HG03460 (cell line): Measurements from ENCODE around the gene OGA.

Experiments used
- ATAC-seq: cut with Tn5 transposase; IDR thresholded peaks from one replicate; pipeline ENCODE4 v1.9.1; 2021; ENCODE audit not compliant: unreplicated experiment

OGA gene

DNA sequence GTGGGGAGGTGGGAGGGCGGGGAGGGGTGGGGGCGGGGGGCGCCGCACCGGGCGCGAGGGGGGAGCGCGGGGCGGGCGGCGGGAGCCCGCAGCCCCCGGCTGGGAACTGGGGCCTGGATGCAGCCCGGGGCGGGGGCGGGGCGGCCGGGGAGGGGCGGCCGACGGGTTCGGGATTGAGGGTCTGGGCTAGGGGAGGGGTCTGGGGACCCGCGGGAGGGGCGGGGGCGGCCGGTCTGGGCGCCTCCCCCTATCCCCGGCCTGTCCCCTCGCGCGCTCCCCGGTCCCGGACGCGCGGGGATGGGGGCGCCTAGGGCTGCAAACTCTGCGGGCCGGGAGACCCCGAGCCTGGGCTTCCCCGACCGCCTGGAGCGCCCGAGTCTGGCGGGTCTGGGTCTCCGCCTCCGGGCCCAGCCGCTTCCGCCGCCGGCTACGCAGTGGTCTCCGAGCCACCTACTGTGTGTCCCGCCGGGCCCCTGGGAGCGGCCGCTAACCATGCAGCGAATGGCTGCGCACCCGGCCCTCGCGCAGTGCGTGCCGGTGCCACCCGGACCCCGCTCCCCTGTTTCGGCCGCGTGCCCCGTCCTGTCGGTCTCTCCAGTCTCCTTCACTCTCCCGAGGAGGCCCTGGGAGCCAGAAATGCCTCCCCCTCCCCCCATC lies 42.0 kb downstream of the OGA start:
- ATAC-seq, result no peak

DNA sequence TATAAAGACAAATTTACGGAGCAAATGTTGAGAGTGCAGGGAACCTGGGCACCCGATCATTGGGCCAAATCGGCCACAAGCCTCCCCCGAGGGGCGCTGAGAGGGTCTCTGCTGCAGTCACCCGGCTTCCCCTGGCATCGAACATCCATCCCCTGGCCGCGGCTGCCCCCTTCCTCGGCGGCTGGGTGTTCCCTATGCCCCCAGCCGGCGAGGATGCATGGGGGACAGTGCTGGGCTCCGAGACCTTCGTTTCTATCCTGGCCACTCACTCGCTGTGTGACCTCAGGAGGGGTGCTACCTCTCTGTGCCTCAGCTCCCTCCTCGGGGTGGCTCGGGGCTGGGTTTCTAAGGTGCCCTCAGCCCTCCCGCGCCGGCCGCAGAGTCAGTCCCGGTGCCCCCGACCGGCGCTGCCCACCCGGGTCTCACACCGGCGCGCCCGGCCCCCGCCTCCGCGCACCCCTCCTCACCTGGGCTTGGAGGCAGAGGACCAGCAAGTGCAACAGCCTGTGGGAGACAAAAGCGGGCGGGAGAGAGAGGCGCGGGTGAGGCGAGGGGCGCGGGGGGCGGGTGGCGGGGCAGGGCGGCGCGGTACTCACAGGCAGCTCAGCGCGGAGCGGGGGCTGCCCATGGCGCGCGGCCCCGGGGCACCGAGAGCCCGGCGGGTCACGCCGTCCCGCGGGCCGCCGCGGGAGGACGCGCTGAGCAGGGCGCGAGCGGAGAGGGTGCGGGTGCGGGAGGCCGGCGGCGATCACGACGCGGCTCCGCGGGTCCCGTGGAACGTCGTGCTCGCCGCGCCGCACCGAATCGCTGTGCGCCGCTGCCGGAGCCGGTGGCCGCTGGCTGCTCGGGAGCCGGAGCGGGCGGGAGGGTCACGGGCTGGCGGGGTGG lies 42.7 kb downstream of the OGA start, which contains the start of gene FGF8:
Gene FGF8, minus strand, starts transcription at position 842 of the 888 bp plus-strand sequence. Its CDS starts 214 bp downstream, at position 628.
- ATAC-seq, result no peak

DNA sequence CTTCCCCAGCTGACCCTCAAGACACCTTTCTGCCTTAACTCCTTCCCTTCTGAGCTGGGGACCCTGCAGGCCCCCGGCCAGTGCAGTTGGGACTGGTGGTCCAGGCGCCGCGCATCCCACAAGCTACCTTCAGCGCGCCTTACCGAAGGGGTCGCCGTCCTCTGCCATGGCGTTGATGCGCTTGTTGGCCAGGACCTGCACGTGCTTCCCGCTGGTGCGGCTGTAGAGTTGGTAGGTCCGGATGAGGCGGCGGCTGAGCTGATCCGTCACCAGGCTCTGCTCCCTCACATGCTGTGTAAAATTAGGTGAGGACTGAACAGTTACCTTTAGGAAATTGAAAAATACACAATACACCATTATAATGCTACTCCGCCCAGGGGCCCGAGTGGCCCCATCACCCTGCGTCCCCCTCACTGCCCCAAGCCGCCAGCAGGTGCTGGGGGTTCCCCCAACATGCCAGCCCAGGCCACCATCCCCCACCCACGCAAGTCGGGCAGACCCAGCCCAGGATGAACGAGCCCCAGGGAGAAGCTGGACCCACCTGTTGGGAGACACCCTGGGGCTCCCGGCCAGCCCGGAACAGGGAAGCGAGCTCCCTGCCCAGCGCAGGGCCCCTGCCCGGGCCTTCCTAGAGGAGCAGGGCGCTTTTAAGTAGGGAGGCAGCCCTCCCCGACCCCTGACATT lies 43.5 kb downstream of the OGA start:
- ATAC-seq, result no peak

DNA sequence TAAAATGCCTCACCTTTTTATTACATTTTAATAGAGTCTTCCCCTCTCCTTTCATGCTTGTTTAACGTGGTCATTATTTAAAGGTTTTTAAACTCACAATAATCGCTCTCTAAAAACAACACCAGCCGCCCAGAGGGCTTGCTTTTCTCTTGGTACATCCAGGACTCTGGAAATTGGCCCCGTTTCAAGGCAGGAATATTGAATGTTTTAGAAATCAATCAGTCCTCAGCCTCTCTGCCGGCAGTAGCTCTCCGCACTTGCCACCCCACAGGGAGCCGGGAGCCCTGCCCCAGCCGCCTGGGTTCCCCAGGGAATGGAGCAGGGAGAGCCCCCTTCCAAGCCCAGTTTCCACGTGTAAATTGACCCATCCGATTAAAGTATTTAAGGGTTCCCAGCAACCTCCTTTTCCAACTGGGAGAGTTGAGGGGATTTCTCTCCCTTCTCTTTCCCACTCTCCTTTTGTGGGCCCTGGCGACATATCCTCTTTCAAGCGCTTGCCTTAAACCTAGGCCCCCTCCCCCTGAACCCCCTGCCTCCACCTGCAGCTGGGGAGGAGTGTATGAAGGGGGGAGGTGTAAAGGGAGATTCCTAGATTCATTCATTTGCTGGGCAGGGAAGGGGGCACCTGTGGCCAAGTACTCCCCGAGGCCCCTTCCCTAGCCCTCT lies 44.2 kb downstream of the OGA start:
- no peak for ATAC-seq

DNA sequence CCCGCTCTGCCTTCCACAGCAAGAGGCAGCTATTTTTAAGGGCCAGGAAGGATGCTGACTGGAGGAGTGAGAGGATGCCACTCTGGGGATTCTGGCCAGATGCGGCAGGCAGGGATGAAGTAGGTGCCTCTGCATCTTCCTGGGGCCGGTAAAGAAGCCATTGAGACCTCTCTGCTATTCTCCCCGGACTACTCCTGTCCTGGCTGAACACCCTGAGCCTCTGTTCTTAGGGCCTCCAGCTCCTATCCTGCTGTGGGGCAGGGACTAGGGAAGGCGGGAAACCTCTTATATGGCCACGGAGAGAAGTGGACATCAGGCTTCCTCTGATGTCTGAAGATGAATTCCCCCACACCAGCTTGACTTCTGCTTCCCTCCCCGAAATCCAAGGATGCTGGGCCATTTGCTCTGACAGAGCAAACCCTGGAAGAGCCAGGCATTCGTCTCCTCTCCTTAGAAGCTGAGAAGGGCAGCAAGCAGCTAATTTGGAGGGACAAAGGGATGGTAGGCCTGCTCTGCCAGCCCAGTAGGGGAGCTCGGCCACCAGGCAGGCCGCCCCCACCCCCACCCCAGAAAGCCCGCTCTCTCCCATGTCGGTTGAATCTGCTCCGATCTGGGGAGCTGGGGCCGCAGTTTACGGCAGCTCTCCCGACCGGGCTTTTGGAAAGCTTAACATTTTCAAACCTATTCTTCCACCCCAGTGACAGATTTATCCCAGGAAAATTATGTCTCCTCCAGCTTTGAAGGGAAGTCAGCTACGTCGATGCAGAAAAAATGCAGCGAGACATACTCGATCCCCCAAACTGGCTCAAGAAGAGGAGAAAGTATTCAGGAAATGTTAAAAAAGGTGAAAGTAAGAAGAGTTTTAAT lies 45.1 kb downstream of the OGA start:
- no peak for ATAC-seq

DNA sequence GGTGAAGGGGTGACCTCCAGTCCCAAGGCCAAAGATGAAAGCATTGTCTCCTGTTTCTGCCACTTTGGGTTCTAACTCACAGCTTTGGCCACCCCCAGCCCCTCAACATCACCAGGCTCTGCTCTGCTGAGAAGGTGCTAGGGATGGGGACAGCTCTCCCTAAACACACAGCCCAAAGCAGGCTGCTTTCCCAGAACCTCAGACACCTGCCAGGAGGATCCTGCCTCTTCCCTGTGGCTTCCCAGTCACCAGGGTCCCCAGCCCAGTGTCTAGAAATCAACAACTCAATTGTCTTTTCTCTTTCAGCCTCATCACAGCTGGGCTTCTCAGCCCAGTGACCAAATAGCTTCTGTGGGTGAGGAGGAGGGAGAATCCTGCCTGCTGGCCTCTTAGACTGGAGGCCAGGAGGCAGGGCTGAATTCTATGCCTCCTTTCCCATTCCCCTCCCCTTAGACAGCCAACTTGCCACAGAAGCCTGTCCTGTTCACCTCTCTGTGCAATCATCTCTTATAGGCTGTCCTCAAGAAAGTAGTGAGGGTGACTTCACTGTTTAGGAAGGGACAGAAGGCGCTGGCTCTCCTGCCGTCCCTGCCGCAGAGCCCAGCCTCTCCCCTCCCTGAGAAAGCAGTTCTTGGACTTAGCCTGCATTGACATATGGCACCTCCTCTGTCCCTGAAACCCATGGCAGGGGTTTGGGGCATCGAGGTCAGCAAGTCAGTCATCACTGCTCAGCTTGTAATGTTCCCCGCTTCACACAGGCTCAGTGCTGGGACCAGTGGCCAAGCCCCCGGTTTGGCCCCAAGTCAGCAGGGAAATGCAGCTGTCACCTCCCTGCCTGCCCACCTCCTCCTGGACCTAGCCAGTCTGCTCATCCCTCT lies 46.0 kb downstream of the OGA start:
- no peak for ATAC-seq

DNA sequence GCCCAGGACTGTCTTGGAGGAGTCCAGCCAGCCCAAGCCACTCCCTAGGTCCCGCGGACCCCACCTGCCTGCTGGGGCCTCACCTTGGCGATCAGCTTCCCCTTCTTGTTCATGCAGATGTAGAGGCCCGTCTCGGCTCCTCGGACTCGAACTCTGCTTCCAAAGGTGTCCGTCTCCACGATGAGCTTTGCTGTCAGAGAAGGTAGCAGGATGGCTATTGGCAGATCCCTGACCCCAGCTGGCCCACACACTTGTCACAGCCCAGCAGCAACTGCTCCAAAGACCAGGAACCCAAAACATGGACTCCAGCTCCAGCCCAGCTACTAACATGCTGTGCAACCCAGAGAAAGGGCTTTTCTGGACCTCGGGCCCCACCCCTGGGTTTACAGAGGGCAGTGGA lies 46.9 kb downstream of the OGA start:
- ATAC-seq, result no peak

GRCh38 chr10:101770331-101771215 lies 47.7 kb downstream of the OGA start:
- no peak for ATAC-seq

DNA sequence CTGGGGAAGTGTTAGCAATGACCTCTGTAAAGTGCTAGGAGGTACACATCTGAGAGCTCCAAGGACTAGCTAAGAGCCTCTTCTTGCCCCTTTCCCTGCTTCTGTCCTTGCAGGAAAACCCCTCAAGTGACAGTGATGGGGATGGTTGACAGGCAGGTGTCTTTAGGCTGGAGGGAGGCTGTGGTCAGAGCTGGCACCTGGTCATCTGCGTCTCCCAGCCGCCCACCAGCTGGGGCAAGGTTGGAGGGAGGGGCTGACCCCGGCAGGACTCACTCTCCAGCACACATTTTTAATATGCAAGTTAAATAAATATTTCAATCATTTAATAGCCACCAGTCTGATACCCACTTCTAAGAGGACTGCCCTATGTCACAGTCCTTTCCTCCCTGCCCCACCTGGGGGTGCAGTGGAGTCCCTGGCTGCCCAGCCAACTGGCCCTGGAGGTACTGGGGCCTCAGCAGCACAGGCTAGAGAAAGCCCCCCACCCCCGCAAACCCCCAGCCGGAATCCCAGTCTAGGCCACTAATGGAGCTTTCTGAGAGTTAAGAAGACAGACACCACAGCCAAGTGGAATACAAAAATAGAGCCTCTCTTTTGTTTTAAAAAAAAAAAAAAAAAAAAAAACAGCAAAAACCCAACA lies 48.6 kb downstream of the OGA start:
- no peak for ATAC-seq

- no peak for ATAC-seq
Observed at GRCh38 chr10:101768791-101769170, 49.5 kb downstream of the OGA start.

- ATAC-seq, result no peak
Observed at GRCh38 chr10:101767966-101768790, 50.1 kb downstream of the OGA start.

GRCh38 chr10:101767600-101767945 lies 50.7 kb downstream of the OGA start:
- no peak for ATAC-seq

DNA sequence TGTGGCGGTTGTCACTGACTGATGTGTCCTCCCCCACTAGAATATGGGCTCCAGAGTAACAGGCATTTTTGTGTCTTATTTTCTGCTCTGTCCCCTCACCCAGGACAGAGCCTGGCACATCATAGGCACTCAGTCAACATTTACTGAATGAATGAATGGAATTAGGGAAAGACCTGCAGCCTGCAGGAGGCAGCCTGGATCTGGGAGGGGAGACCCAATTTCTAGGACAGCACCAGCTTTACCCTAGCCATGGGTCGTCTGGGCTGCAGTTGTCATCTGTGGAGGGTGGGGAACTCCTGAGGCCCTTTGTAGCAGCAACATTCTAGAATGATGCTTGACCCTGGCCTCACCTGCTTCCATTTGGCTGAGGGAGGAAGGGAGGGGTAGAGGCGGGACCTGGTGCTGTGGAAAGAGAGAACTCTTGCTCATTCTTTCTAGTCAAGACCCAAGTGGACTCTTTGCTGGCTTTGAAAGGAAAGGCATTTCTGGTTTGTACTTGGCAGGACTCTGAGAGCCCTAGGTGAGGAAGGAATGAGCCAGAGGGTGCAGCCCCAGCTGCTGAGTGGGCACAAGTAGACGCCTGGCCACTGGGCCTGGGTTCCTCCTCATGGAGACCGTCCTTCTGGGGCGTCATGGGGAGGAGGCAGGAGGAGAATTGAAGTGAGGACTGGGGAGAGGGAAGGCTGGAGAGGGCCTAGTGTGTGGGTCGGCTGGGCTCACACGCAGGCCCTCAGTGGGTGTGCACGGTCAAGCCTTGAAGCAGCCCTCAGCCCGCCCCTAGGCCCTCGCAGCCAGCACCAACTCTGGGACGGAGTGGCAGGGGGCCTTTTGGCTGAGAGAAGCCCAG lies 51.3 kb downstream of the OGA start:
- ATAC-seq, result no peak

DNA sequence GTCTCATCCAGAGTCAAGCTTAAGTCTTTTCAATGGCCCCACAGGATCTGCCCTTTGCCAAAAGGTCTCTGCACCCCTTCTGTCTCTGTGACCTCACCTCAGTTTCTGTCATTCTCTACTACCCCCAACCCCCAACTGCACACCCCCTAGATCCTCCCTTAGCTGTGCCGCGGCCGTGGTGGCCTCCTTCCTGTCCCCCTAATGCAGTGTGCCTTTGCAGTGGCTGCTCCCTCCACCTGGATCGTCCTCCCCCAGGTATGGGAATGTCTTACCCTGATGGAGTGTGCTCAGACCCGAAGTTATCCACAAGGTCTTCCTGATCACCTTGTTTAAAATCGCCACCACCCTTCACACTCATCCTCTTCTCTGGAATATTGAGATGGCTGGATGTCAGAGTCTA lies 51.9 kb downstream of the OGA start:
- no peak for ATAC-seq

DNA sequence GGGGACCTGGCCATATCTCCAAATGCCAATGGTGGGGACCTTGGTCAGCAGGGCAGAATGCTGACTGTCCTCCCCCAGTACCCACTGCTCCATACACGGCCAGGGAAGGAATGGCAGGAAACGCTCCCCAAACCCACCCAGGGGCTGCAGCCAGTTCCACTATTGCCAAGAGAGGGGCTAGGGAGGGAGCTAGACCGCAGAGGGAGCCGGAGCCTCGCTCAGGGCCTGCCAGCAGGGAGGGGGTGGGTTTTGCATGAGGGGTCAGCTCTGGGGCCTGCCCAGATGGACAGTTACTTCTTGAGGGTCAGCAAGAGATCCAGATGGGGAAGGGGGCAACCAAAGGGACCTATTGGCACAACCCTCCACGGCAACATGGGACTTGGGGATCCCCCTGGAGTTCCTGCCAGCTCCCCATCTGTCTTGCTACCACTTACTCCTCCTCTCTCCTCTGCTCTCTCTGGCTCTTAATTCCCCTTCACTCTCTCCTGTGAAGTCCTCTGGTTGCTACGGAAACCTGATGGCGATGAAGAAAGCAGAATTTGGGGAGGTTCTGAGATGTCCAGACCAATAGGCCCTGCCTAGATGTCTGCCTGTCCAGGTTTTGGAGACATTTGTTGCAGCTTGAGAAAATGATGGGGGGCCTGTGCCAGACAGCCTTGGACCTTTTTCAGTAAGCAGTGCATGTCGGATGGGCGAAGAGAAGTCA lies 55.0 kb downstream of the OGA start:
- no peak for ATAC-seq

DNA sequence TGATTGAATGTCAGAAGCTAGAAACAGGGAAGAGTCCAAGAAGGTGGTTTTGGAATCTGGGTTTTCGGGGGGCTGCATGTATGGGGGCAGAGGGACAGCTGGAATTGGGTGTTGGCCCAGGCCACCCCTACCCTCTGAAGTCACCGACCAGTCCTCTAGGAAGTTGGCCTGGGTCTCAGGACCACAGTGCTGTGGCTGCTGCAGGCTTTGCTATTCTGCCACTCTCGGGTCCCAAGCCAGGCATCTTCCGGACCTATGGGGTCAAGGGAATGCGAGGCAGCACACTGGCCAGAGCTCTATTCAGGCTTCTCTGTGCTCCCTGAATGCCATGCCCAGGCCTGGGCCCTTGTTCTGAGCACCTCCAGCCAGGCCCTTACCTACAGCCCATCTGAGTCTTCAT lies 55.5 kb downstream of the OGA start:
- ATAC-seq, result no peak
